ENCODE results near the gene BMP6. TPM values are rescaled to one million over a fixed set of nuclear protein-coding genes. Genes with fewer than 3 reads are reported as not detected.

The BMP6 gene
- total RNA-seq, 1 experiment from 2014 or later = 0.28 TPM

GRCh38 chr6:7685276-7685675 lies 40.6 kb upstream of the BMP6 start:
- no peaks in the 10 kb centered on the region; a peak in 1 of 7 replicates for H3K36me3 Mint-ChIP-seq (ENCODE audit: insufficient read depth in 1 of 3, low read depth in 3 of 3)
- WGBS (ENCODE audit: extremely low coverage, insufficient read length, low lambda C conversion rate) = no CpG with 5 or more reads among the region's 1 CpG

More at GRCh38 chr6:7685276-7685675, 40.6 kb upstream of the BMP6 start:
- no peak for DNase-seq
- no peaks in the 10 kb centered on the region for H3K9me3 ChIP-seq (ENCODE audit: control insufficient read depth, low read depth, low read length)
- Mint-ChIP-seq H3K4me1 (peaks cover 32 to 33% of the 10 kb centered on the region in 2 experiments), H3K4me3 (no peak overlapping the region), H3K27me3 (ENCODE audit: low read depth) (peaks cover 12% of the 10 kb centered on the region), H3K9me3 (no peaks in the 10 kb centered on the region), H3K27ac (no peak overlapping the region)
- H3K4ac ChIP-seq (ENCODE audit: low read depth, low read length) = no peak overlapping the region
- H3K4me1 ChIP-seq (ENCODE audit: insufficient read depth, low read length) = peaks cover 10% of the 10 kb centered on the region; the same call in 1 of the 2 replicates
- no peak overlapping the region for H2AFZ ChIP-seq (ENCODE audit: low read length)
- no peaks in the 10 kb centered on the region for H3K79me2 ChIP-seq (ENCODE audit: insufficient read depth, low read length)
- H2BK12ac ChIP-seq (ENCODE audit: insufficient read length, low read depth, low read length) = no peak overlapping the region
- no peak overlapping the region for H3K27ac ChIP-seq (ENCODE audit: insufficient read length, low read depth, low read length)
- no peak overlapping the region for H3K9ac ChIP-seq (ENCODE audit: extremely low read depth, insufficient read length, low read length)
- no peak overlapping the region for H4K8ac ChIP-seq (replicated peaks; ENCODE audit: insufficient read length, low read depth, low read length)
- H3K79me1 ChIP-seq (ENCODE audit: insufficient read depth, low read depth, low read length, poor library complexity, severe bottlenecking) = no peaks in the 10 kb centered on the region
- H3K4me2 ChIP-seq (ENCODE audit: insufficient read depth, insufficient read length, low read length) = no peak overlapping the region
- H3K56ac ChIP-seq (ENCODE audit: insufficient read length, low read depth, low read length) = no peak overlapping the region
- no peaks in the 10 kb centered on the region for H3K23me2 ChIP-seq (ENCODE audit: insufficient read length, low read depth, low read length, poor library complexity, severe bottlenecking)
- H3K14ac ChIP-seq (ENCODE audit: insufficient read depth, low read length) = no peak overlapping the region
- H2BK5ac ChIP-seq (ENCODE audit: insufficient read length, low read length) = no peak overlapping the region
- H3K27me3 ChIP-seq (ENCODE audit: insufficient read depth, low read length) = no peaks in the 10 kb centered on the region
- H2BK120ac ChIP-seq (ENCODE audit: low read depth, low read length, poor library complexity, severe bottlenecking) = no peak overlapping the region
- no peak overlapping the region for H2BK15ac ChIP-seq (ENCODE audit: low read depth, low read length)
- H3K18ac ChIP-seq (ENCODE audit: insufficient read length, low read depth, low read length) = no peak overlapping the region
- H4K91ac ChIP-seq (ENCODE audit: insufficient read length, low read depth, low read length) = no peak overlapping the region
- no peak overlapping the region for H3K23ac ChIP-seq (ENCODE audit: insufficient read length, low read depth, low read length)
- no peaks in the 10 kb centered on the region for H4K20me1 ChIP-seq (ENCODE audit: control insufficient read depth, insufficient read depth, insufficient read length)
- no peak overlapping the region for H2BK20ac ChIP-seq (ENCODE audit: low read depth, low read length, poor library complexity, severe bottlenecking)
- TF ChIP-seq CTCF (conservative IDR thresholded peaks at IDR 0.05) = no peak
- no peak overlapping the region for H4K5ac ChIP-seq (ENCODE audit: insufficient read length, low read depth, low read length)
- H3T11ph ChIP-seq (ENCODE audit: low read length) = no peak overlapping the region
- H2AK5ac ChIP-seq (ENCODE audit: insufficient read length, low read length) = no peak overlapping the region
